ENCODE results near the gene CHPF. TPM values are rescaled to one million over a fixed set of nuclear protein-coding genes. Genes with fewer than 3 reads are reported as not detected.

CHPF gene
- total RNA-seq, 1 experiment from 2014 or later, result 228 TPM

DNA sequence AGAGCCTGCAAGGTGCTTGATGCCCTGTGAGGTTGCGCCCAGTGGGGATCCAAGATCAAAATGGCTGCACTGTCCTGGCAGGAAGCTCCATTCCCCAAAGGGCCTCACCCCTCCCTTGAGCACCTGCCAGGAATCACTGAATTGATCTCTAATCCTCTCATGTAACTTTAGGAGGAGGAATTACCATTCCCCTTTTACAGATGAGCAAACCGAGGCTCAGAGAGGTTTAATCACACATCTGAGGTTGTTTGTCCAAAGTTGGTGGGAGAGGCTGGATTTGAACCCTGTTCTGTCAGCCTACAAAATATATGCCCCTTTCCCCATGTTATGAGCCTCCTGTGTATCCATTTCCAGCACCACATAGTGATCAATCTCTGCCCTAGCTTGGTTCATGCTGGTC is 18.8 kb downstream of the CHPF start:
- BruUV-seq (replicated peaks), result no TSS peak
- peaks cover 42 to 70% of the 10 kb centered on the region in 2 experiments for H3K4me1 ChIP-seq (ENCODE audit: control insufficient read depth in 1 of 2, insufficient read depth in 2 of 2, low read length in 2 of 2)
- H3K79me2 ChIP-seq (ENCODE audit: insufficient read depth, low read length), result no peaks in the 10 kb centered on the region
- H3K9me2 ChIP-seq (ENCODE audit: insufficient read depth), result no peaks in the 10 kb centered on the region
- H3K4me3 ChIP-seq (replicated peaks in 1 of 2; ENCODE audit: low read depth in 1 of 2, low read length in 2 of 2), result no peak overlapping the region
- DNase-seq (ENCODE audit: low read depth, low spot score), result no peak
- intact Hi-C loops (cut with micrococcal nuclease), result no loop called here
- ChIA-PET POLR2A (no interaction called here), CTCF (interaction anchor here (1.7 to 7.7 kb wide), 2 partner anchors 26 to 30 kb away, joined by 6 to 103 read pairs; partner anchors contain the start of gene GMPPA), RAD21 (ENCODE audit: low non-redundant PET in 1 of 2, low total read pairs in 2 of 2, uncharacterized antibody in 2 of 2, unreplicated experiment in 2 of 2) (no interaction called here)
- no peak overlapping the region for H3K4me2 ChIP-seq (ENCODE audit: low read length)
- H4K20me1 ChIP-seq (ENCODE audit: insufficient read depth), result no peaks in the 10 kb centered on the region
- no peak overlapping the region for H2AFZ ChIP-seq (ENCODE audit: low read depth, low read length, poor library complexity, severe bottlenecking)
- no peak overlapping the region for H3K9ac ChIP-seq (ENCODE audit: low read length)
- no peaks in the 10 kb centered on the region for H3K9me3 ChIP-seq (ENCODE audit: control insufficient read depth in 1 of 2, insufficient read depth in 1 of 2, low read depth in 1 of 2, low read length in 2 of 2)
- H3K27ac ChIP-seq (ENCODE audit: low read depth, low read length), result no peak overlapping the region
- no peaks in the 10 kb centered on the region for H3K36me3 ChIP-seq (ENCODE audit: control insufficient read depth in 1 of 2, insufficient read depth in 2 of 2, low read length in 2 of 2)
- no peaks in the 10 kb centered on the region for H3K27me3 ChIP-seq (ENCODE audit: insufficient read depth, low read length)
- ATAC-seq, result no peak
- TF ChIP-seq JUND (IDR thresholded peaks at IDR 0.05) (no peak), ATF3 (IDR thresholded peaks at IDR 0.05) (no peak), SP1 (IDR thresholded peaks at IDR 0.05; ENCODE audit: low read depth) (no peak), YY1 (IDR thresholded peaks at IDR 0.05; ENCODE audit: extremely low read depth, insufficient replicate concordance, low read depth, low read length) (no peak)
- TF ChIP-seq, protein P1, sequence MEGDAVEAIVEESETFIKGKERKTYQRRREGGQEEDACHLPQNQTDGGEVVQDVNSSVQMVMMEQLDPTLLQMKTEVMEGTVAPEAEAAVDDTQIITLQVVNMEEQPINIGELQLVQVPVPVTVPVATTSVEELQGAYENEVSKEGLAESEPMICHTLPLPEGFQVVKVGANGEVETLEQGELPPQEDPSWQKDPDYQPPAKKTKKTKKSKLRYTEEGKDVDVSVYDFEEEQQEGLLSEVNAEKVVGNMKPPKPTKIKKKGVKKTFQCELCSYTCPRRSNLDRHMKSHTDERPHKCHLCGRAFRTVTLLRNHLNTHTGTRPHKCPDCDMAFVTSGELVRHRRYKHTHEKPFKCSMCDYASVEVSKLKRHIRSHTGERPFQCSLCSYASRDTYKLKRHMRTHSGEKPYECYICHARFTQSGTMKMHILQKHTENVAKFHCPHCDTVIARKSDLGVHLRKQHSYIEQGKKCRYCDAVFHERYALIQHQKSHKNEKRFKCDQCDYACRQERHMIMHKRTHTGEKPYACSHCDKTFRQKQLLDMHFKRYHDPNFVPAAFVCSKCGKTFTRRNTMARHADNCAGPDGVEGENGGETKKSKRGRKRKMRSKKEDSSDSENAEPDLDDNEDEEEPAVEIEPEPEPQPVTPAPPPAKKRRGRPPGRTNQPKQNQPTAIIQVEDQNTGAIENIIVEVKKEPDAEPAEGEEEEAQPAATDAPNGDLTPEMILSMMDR (IDR thresholded peaks at IDR 0.05 in 2 of 3, conservative IDR thresholded peaks at IDR 0.05 in 1 of 3; ENCODE audit: borderline replicate concordance in 1 of 3, insufficient read depth in 1 of 3, low read depth in 2 of 3, low read length in 2 of 3), result no peak

DNA sequence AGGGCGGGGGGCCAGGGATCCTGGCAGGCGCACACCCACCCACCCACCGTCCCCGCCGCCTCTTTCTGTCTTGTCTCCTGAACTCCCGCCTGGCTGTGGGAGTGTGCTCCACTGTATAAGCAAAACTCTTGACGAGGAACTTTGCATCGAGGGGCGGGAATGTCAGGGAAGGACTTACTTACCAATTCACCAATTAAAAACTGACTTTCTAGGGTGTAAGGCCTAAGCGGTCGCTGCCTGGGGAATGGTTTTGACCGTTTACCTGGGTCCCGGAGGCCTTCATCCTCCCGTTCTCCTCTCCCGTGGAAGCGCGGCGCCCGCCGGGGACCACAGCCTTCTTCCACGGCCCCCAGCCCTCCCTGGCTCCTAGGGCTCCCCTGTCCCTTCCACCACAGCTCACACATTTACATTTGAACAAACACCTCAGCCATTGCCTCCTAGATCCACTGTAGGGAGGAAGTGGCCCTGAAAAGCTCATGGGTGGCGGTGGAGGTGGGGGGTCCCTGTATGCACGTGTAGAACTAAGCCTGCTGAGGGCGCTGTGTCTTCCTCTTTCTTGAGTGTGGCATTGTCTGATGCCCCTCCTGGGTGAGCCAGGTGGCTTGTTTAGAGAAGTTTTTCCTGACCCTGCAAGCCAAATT is 20.5 kb downstream of the CHPF start:
- H3K9me3 ChIP-seq (ENCODE audit: control insufficient read depth in 1 of 2, insufficient read depth in 1 of 2, low read depth in 1 of 2, low read length in 2 of 2), result no peaks in the 10 kb centered on the region
- no peaks in the 10 kb centered on the region for H3K9me2 ChIP-seq (ENCODE audit: insufficient read depth)
- CTCF ChIA-PET, result interaction anchor here (0.9 to 1.2 kb wide), 3 partner anchors 13 to 135 kb away, joined by 3 to 5 read pairs (median 4); no protein-coding TSS in a partner anchor
- POLR2A ChIA-PET, result interaction anchor here (2.4 kb wide), 1 partner anchor 25 kb away, joined by 18 read pairs; the partner anchor contains the start of gene GMPPA
- no peaks in the 10 kb centered on the region for H3K36me3 ChIP-seq (ENCODE audit: control insufficient read depth in 1 of 2, insufficient read depth in 2 of 2, low read length in 2 of 2)
- intact Hi-C loops (cut with micrococcal nuclease), result no loop called here
- RAD21 ChIA-PET (ENCODE audit: low non-redundant PET in 1 of 2, low total read pairs in 2 of 2, uncharacterized antibody in 2 of 2, unreplicated experiment in 2 of 2), result interaction anchor here in 1 of 2 experiments (0.6 kb wide), 1 partner anchor 25 kb away, joined by 3 read pairs; no protein-coding TSS in a partner anchor
- DNase-seq (ENCODE audit: low read depth, low spot score), result no peak
- H4K20me1 ChIP-seq (ENCODE audit: insufficient read depth), result no peaks in the 10 kb centered on the region
- BruUV-seq (replicated peaks), result no TSS peak
- H2AFZ ChIP-seq (ENCODE audit: low read depth, low read length, poor library complexity, severe bottlenecking), result no peak overlapping the region
- ATAC-seq, result no peak
- H3K4me3 ChIP-seq (replicated peaks in 1 of 2; ENCODE audit: low read depth in 1 of 2, low read length in 2 of 2), result no peak overlapping the region
- TF ChIP-seq, protein P1 (IDR thresholded peaks at IDR 0.05 in 2 of 3, conservative IDR thresholded peaks at IDR 0.05 in 1 of 3; ENCODE audit: borderline replicate concordance in 1 of 3, insufficient read depth in 1 of 3, low read depth in 2 of 3, low read length in 2 of 3), result peak in 2 of 3 experiments; percentile 30 to 40; a peak in 2 of 6 replicates
- no peak for TF ChIP-seq RAD21 (IDR thresholded peaks at IDR 0.05; ENCODE audit: low read depth)
- no peaks in the 10 kb centered on the region for H3K79me2 ChIP-seq (ENCODE audit: insufficient read depth, low read length)
- H3K27me3 ChIP-seq (ENCODE audit: insufficient read depth, low read length), result no peaks in the 10 kb centered on the region
- peak overlapping the region; percentile 88 for H3K4me2 ChIP-seq (ENCODE audit: low read length)
- peak overlapping the region; percentile 64; the same call in 1 of the 2 replicates for H3K9ac ChIP-seq (ENCODE audit: low read length)
- peaks cover 40 to 81% of the 10 kb centered on the region in 2 experiments for H3K4me1 ChIP-seq (ENCODE audit: control insufficient read depth in 1 of 2, insufficient read depth in 2 of 2, low read length in 2 of 2)
- H3K27ac ChIP-seq (ENCODE audit: low read depth, low read length), result peak overlapping the region; percentile 1; the same call in 1 of the 2 replicates

Measured in HCT116 (cell line).